ENCODE data around the gene SUSD6.

DNA sequence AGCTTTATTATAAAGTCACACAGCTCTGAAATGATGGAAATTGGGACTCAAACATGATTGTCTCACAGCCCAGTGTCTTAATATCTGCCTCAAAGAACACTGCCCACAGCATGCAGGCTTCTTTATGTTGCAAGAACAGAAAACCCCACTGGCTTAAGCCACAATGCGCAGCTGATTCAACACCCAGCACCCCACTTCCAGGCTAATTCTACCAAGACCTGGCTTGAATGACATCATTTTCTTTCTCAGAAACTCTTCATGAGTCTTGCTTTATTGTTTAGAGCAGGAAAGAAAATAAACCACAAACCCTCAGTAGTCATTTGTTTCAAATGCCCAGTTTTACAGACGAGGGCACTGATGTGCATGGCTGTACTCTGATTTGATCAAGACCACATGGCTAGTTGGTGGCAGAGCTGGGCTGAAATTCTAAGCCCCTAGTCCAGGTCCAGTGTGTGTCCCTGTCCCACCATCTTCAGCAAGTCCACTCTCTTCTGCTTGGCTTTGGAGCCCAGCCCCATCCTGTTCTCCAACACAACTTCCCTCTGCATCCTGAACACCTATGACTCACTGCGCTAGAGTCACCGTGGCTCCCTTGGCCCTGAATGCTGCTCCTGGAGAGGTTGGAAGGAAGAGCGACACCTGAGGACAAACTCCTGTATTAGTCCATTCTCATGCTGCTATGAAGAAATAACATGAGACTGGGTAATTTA lies 105.2 kb downstream of the SUSD6 start:
- no peak for TF ChIP-seq TAF1 (IDR thresholded peaks at IDR 0.05; ENCODE audit: low read depth, low read length)
- TF ChIP-seq POLR2AphosphoS5 (IDR thresholded peaks at IDR 0.05; ENCODE audit: low read depth, low read length): 0 out of 2 replicates have a peak, but pooled peaks have one; percentile 27

Measured in GM12891 (cell line).